HepG2 (cell line): Measurements from ENCODE around the gene TMEM127. TPM values are rescaled to one million over a fixed set of nuclear protein-coding genes. Genes with fewer than 3 reads are reported as not detected.

Experiments used
- BORCS8-MEF2B ChIP-seq: sonication (generic); formaldehyde crosslinking; IDR thresholded peaks from 2 replicates; pipeline ENCODE4 v1.8.0; 2022; ENCODE audit warnings: mild to moderate bottlenecking, missing genetic modification reagents
- CERS6 ChIP-seq: sonication (generic); formaldehyde crosslinking; IDR thresholded peaks from 2 replicates; pipeline ENCODE4 v1.5.0; 2020; ENCODE audit warnings: missing genetic modification reagents
- KIAA2018 ChIP-seq: sonication (generic); formaldehyde crosslinking; IDR thresholded peaks from 2 replicates; pipeline ENCODE4 v1.5.0; 2020; ENCODE audit warnings: mild to moderate bottlenecking, missing genetic modification reagents, borderline replicate concordance
- MAFF ChIP-seq: IDR thresholded peaks from 2 replicates; pipeline ENCODE4 v1.6.1; 2011; ENCODE audit warnings: low read depth, low read length, improper control_type of control experiment
- MAFK ChIP-seq, 2 experiments: IDR thresholded peaks in 1 of 2; conservative IDR thresholded peaks in 1 of 2; 2 replicates each; pipeline ENCODE4 v1.6.1; 2011; ENCODE audit warnings: improper control_type of control experiment in 2 of 2, low read length in 2 of 2
- PRDM10 ChIP-seq: sonication (generic); formaldehyde crosslinking; IDR thresholded peaks from 2 replicates; pipeline ENCODE4 v1.4.0; 2020; ENCODE audit warnings: low read depth, missing genetic modification reagents
- ZBTB7B ChIP-seq: sonication (generic); formaldehyde crosslinking; IDR thresholded peaks from 2 replicates; pipeline ENCODE4 v1.4.0; 2020; ENCODE audit warnings: missing genetic modification reagents
- ZNF766 ChIP-seq: sonication (generic); formaldehyde crosslinking; IDR thresholded peaks from 2 replicates; pipeline ENCODE4 v1.5.0; 2020; ENCODE audit warnings: missing genetic modification reagents, borderline replicate concordance
- polyA plus RNA-seq, 8 experiments: library from polyadenylated mRNA; depleted of rRNA in 3 of 8; stranded (reverse) in 7 of 8; unstranded in 1 of 8; fragments of >200 nt; fragmentation: Illumina TruSeq in 4 of 8; extraction: Trizol in 4 of 8; gene quantifications; 2 replicates each; pipeline versions ENCODE4 v1.2.1 to v1.2.3, GENCODE V29; 2011 to 2016; ENCODE audit warnings: low read depth in 4 of 8, missing spikeins in 1 of 8, mixed read lengths in 1 of 8; ENCODE audit not compliant: insufficient read depth in 1 of 8
- total RNA-seq, 5 experiments: library from RNA; depleted of rRNA; stranded (reverse); fragments of >200 nt; fragmentation: Illumina TruSeq; extraction: Trizol; gene quantifications; 2 replicates each; pipeline ENCODE4 v1.2.3, GENCODE V29; 2016; ENCODE audit warnings: low read depth in 1 of 5

Gene TMEM127
- total and polyA plus RNA-seq, 2 of the 13 experiments (the other 11 are each of a cell fraction or from before 2014, with no cell fraction given): 21.5 to 33.9 TPM

GRCh38 chr2:96212339-96212738 is 53.5 kb downstream of the TMEM127 start (continued):
- TF ChIP-seq KIAA2018 (no peak), ZBTB7B (CRISPR knock-in tag) (no peak), ZNF766 (CRISPR knock-in tag) (no peak), CERS6 (no peak), BORCS8-MEF2B (CRISPR knock-in tag) (no peak), PRDM10 (CRISPR knock-in tag) (no peak), MAFF (peak; percentile 95), MAFK (conservative IDR thresholded peaks at IDR 0.05 in 1 of 2, IDR thresholded peaks at IDR 0.05 in 1 of 2; ENCODE audit: low read length in 2 of 2) (peak; percentile 93 to 97)
